ENCODE measurements around the gene KANSL1.

- no peak for TF ChIP-seq MXI1 (IDR thresholded peaks at IDR 0.05; ENCODE audit: borderline replicate concordance, low read depth, low read length)
- no peak for TF ChIP-seq RAD21 (IDR thresholded peaks at IDR 0.05; ENCODE audit: low read length)
- no peak for TF ChIP-seq CTCF (conservative IDR thresholded peaks at IDR 0.05; ENCODE audit: low read depth, low read length)
- TF ChIP-seq POLR2A (IDR thresholded peaks at IDR 0.05; ENCODE audit: low read depth, low read length), result no peak
- no peak for TF ChIP-seq MAZ (IDR thresholded peaks at IDR 0.05; ENCODE audit: borderline replicate concordance, low read depth, low read length)
- no peak for TF ChIP-seq NFE2L2 (IDR thresholded peaks at IDR 0.05; ENCODE audit: low read depth, low read length)
These were observed 114.6 kb downstream of the KANSL1 start for GRCh38 chr17:46078675-46079074.

Data from IMR-90 (cell line).